PC-9 (cell line): ENCODE data around the gene STRN4. TPM values are rescaled to one million over a fixed set of nuclear protein-coding genes. Genes with fewer than 3 reads are reported as not detected.

Experiments used
- BruUV-seq: library from RNA; stranded (reverse); fragments of 400-500 nt; replicated peaks from 2 replicates; lab custom pipeline; 2021; lab: Mats Ljungman, UMichigan
- CTCF ChIA-PET: fragments of 300-600 bp; sonication (Branson Sonifier 250); formaldehyde crosslinking; loops from one replicate; lab custom pipeline; 2022; ENCODE audit warnings: antibody characterized with exemption; lab: Charles Lee
- POLR2A ChIA-PET: fragments of 300-600 bp; sonication (Branson Sonifier 250); formaldehyde crosslinking; loops from one replicate; lab custom pipeline; 2022; ENCODE audit warnings: antibody characterized with exemption; ENCODE audit not compliant: unreplicated experiment; lab: Charles Lee
- DNase-seq, 2 experiments: peaks; one replicate each; pipeline versions ENCODE4 v3.0.0 to v3.0.0-alpha.2; 2015 to 2022; ENCODE audit warnings: mixed read lengths in 1 of 2
- H2AFZ ChIP-seq: fragments of 200-600 bp; sonication (generic); 2 replicates; pipeline ENCODE4 v1.8.1; 2017; ENCODE audit warnings: antibody characterized with exemption
- H3F3A ChIP-seq: fragments of 200-600 bp; sonication (generic); 2 replicates; pipeline ENCODE4 v1.8.1; 2017; ENCODE audit warnings: antibody characterized with exemption, mild to moderate bottlenecking, low read depth; ENCODE audit not compliant: insufficient read depth
- H3K27ac ChIP-seq: fragments of 200-600 bp; sonication (generic); 2 replicates; pipeline ENCODE4 v1.6.1; 2016; ENCODE audit warnings: mixed run types
- H3K27me3 ChIP-seq: fragments of 200-600 bp; sonication (generic); 2 replicates; pipeline ENCODE4 v1.6.1; 2016; ENCODE audit warnings: low read depth, mixed run types; ENCODE audit not compliant: insufficient read depth
- H3K36me3 ChIP-seq: fragments of 200-600 bp; sonication (generic); 2 replicates; pipeline ENCODE4 v1.6.1; 2016; ENCODE audit warnings: low read depth, mixed run types
- H3K4me1 ChIP-seq: fragments of 200-600 bp; sonication (generic); replicated peaks from 2 replicates; pipeline ENCODE4 v1.6.1; 2016; ENCODE audit warnings: mixed run types; ENCODE audit not compliant: insufficient read depth
- H3K4me2 ChIP-seq: fragments of 200-600 bp; sonication (generic); 2 replicates; pipeline ENCODE4 v1.6.1; 2017; ENCODE audit warnings: mixed run types
- H3K4me3 ChIP-seq: fragments of 200-600 bp; sonication (generic); 2 replicates; pipeline ENCODE4 v1.6.1; 2016; ENCODE audit warnings: mixed run types
- H3K79me2 ChIP-seq: fragments of 200-600 bp; sonication (generic); 2 replicates; pipeline ENCODE4 v1.6.1; 2017; ENCODE audit warnings: low read depth, mixed run types
- H3K9me2 ChIP-seq: fragments of 200-600 bp; sonication (generic); 2 replicates; pipeline ENCODE4 v1.8.1; 2017; ENCODE audit warnings: mild to moderate bottlenecking; ENCODE audit not compliant: insufficient read depth
- H3K9me3 ChIP-seq: fragments of 200-600 bp; sonication (generic); 2 replicates; pipeline ENCODE4 v1.8.1; 2016; ENCODE audit warnings: low read depth; ENCODE audit not compliant: insufficient read depth
- H4K20me1 ChIP-seq: fragments of 200-600 bp; sonication (generic); 2 replicates; pipeline ENCODE4 v1.8.1; 2017; ENCODE audit not compliant: insufficient read depth
- CTCF ChIP-seq: fragments of 200-600 bp; sonication (generic); conservative IDR thresholded peaks from 2 replicates; pipeline ENCODE4 v1.6.1; 2017; ENCODE audit warnings: mixed run types, antibody characterized with exemption, mild to moderate bottlenecking, moderate library complexity
- EZH2 ChIP-seq: fragments of 200-600 bp; sonication (generic); IDR thresholded peaks from 2 replicates; pipeline ENCODE4 v1.8.0; 2017; ENCODE audit warnings: antibody characterized with exemption, low read depth
- intact Hi-C: fragments of 100-400 bp; cut with micrococcal nuclease; formaldehyde crosslinking; loops from one replicate; pipeline ENCODE4 v1.10.0; 2022; ENCODE audit not compliant: unreplicated experiment
- total RNA-seq: library from RNA; stranded (reverse); gene quantifications from 2 replicates; pipeline ENCODE4 v1.2.3, GENCODE V29; 2021

The STRN4 gene
- total RNA-seq, 1 experiment from 2014 or later: 93.3 TPM

- Histone ChIP-seq H3K4me2 (no peak overlapping the region), H3K4me3 (no peak overlapping the region), H2AFZ (no peak overlapping the region), H3K27me3 (no peaks in the 10 kb centered on the region), H3K27ac (no peak overlapping the region), H3K36me3 (peaks cover 31% of the 10 kb centered on the region), H3K79me2 (peaks cover 13% of the 10 kb centered on the region), H3K9me2 (no peaks in the 10 kb centered on the region), H3F3A (peaks cover 17% of the 10 kb centered on the region; the same call in 1 of the 2 replicates), H3K9me3 (no peaks in the 10 kb centered on the region), H4K20me1 (peaks cover 20% of the 10 kb centered on the region), H3K4me1 (no peaks in the 10 kb centered on the region)
- no TSS peak for BruUV-seq
- ChIA-PET CTCF (no interaction called here), POLR2A (no interaction called here)
- intact Hi-C loops: no loop called here
- DNase-seq: peak in 1 of 2 experiments; percentile 25
- no peak for TF ChIP-seq CTCF
- TF ChIP-seq EZH2: no peak
Observed at GRCh38 chr19:46724468-46724867, 21.8 kb downstream of the STRN4 start.

GRCh38 chr19:46723471-46723870 lies 22.8 kb downstream of the STRN4 start:
- no peaks in the 10 kb centered on the region for H3K9me2 ChIP-seq
- H3F3A ChIP-seq: peaks cover 24% of the 10 kb centered on the region; the same call in 1 of the 2 replicates
- no peak overlapping the region for H3K27ac ChIP-seq
- H3K4me3 ChIP-seq: no peak overlapping the region
- BruUV-seq: no TSS peak
- H3K4me1 ChIP-seq: no peaks in the 10 kb centered on the region
- peaks cover 12% of the 10 kb centered on the region for H4K20me1 ChIP-seq
- H3K4me2 ChIP-seq: no peak overlapping the region
- peaks cover 21% of the 10 kb centered on the region for H3K36me3 ChIP-seq
- H3K9me3 ChIP-seq: no peaks in the 10 kb centered on the region
- TF ChIP-seq EZH2 (no peak), CTCF (no peak)
- H3K27me3 ChIP-seq: no peaks in the 10 kb centered on the region
- ChIA-PET POLR2A (interaction anchor here (0.5 kb wide), 1 partner anchor 167 kb away, joined by 6 read pairs; no protein-coding TSS in a partner anchor), CTCF (no interaction called here)
- peak in 1 of 2 experiments; percentile 32 for DNase-seq
- peaks cover 4% of the 10 kb centered on the region; the same call in 1 of the 2 replicates for H3K79me2 ChIP-seq
- intact Hi-C loops: no loop called here
- H2AFZ ChIP-seq: no peak overlapping the region

- no peaks in the 10 kb centered on the region; the same call in 1 of the 2 replicates for H3K79me2 ChIP-seq
- no peaks in the 10 kb centered on the region for H3K27me3 ChIP-seq
- H3K27ac ChIP-seq: no peak overlapping the region
- H3K9me2 ChIP-seq: no peaks in the 10 kb centered on the region
- no peak for DNase-seq
- no TSS peak for BruUV-seq
- intact Hi-C loops: no loop called here
- peaks cover 18% of the 10 kb centered on the region for H3K36me3 ChIP-seq
- peaks cover 8% of the 10 kb centered on the region for H4K20me1 ChIP-seq
- ChIA-PET POLR2A (no interaction called here), CTCF (no interaction called here)
- H3K4me1 ChIP-seq: peaks cover under 1% of the 10 kb centered on the region; the same call in 1 of the 2 replicates
- TF ChIP-seq EZH2 (no peak), CTCF (no peak)
- H3K9me3 ChIP-seq: no peaks in the 10 kb centered on the region
- no peak overlapping the region for H3K4me2 ChIP-seq
- H3F3A ChIP-seq: peaks cover 29% of the 10 kb centered on the region; the same call in 1 of the 2 replicates
- no peak overlapping the region for H2AFZ ChIP-seq
- no peak overlapping the region for H3K4me3 ChIP-seq
Observed at GRCh38 chr19:46723023-46723461, 23.2 kb downstream of the STRN4 start.
